H1 (cell line): ENCODE results near the gene HOTAIR. TPM values are rescaled to one million over a fixed set of nuclear protein-coding genes. Genes with fewer than 3 reads are reported as not detected.
A peak's percentile ranks its signal among the peaks of the same experiment; 100 is the strongest.

Experiments
- CHD1 ChIP-seq: IDR thresholded peaks from 2 replicates; pipeline ENCODE4 v1.6.1; 2012; ENCODE audit warnings: low read depth, low read length, improper control_type of control experiment
- CHD7 ChIP-seq: fragments of 300-600 bp; sonication (generic); IDR thresholded peaks from 2 replicates; pipeline ENCODE4 v1.7.1; 2012; ENCODE audit warnings: low read length, moderate library complexity, mild to moderate bottlenecking, inconsistent platforms; ENCODE audit not compliant: insufficient replicate concordance
- CTBP2 ChIP-seq: IDR thresholded peaks from 2 replicates; pipeline ENCODE4 v1.7.0; 2011; ENCODE audit warnings: borderline replicate concordance, mild to moderate bottlenecking, moderate library complexity, mixed read lengths, low read length; ENCODE audit not compliant: insufficient read depth, insufficient read length
- EGR1 ChIP-seq: IDR thresholded peaks from 2 replicates; pipeline ENCODE4 v1.6.1; 2011; ENCODE audit warnings: low read depth, low read length, borderline replicate concordance
- MAX ChIP-seq: IDR thresholded peaks from 2 replicates; pipeline ENCODE4 v1.6.1; 2012; ENCODE audit warnings: inconsistent platforms
- NANOG ChIP-seq: IDR thresholded peaks from 2 replicates; pipeline ENCODE4 v1.6.1; 2011; ENCODE audit warnings: low read length, low read depth, mild to moderate bottlenecking, inconsistent platforms; ENCODE audit not compliant: insufficient read depth, poor library complexity, severe bottlenecking
- SP1 ChIP-seq: IDR thresholded peaks from 2 replicates; pipeline ENCODE4 v1.6.1; 2011; ENCODE audit warnings: low read depth, low read length
- SUZ12 ChIP-seq: fragments of 200-600 bp; sonication (generic); IDR thresholded peaks from 2 replicates; pipeline ENCODE4 v1.6.1; 2012; ENCODE audit warnings: mild to moderate bottlenecking, inconsistent platforms, low read length, moderate library complexity, mixed read lengths
- TCF12 ChIP-seq: IDR thresholded peaks from 2 replicates; pipeline ENCODE4 v1.6.1; 2011; ENCODE audit warnings: low read depth, mild to moderate bottlenecking, low read length
- polyA plus RNA-seq, 7 experiments: library from polyadenylated mRNA; depleted of rRNA in 3 of 7; stranded (reverse) in 5 of 7; unstranded in 2 of 7; fragments of >200 nt in 5 of 7; fragments of 200-250 nt in 2 of 7; gene quantifications; 1 replicate in 5 of 7; 2 replicates in 1 of 7; 4 replicates in 1 of 7; pipeline versions ENCODE4 v1.2.1 to v1.2.3, GENCODE V29; 2011 to 2013; ENCODE audit warnings: missing spikeins in 2 of 7, mixed read lengths in 2 of 7
- total RNA-seq: library from RNA; stranded (reverse); fragmentation: NEBNext Ultra II Directional; extraction: Animal tissue kit (Norgen Biotek cat#: 25700); gene quantifications from 2 replicates; pipeline ENCODE4 v1.2.1, GENCODE V29; 2021

HOTAIR gene
- total and polyA plus RNA-seq, 2 of the 8 experiments (the other 6 are each of a cell fraction or from before 2014, with no cell fraction given): not detected

- TF ChIP-seq CHD7 (no peak), CHD1 (no peak), SP1 (peak; percentile 71), NANOG (no peak), TCF12 (0 out of 2 replicates have a peak, but pooled peaks have one; percentile 40), MAX (peak; percentile 9; the same call in 1 of the 2 replicates), EGR1 (0 out of 2 replicates have a peak, but pooled peaks have one; percentile 25), CTBP2 (peak; percentile 91), SUZ12 (peak; percentile 15; the same call in 1 of the 2 replicates)
- TF ChIP-seq, all 59 proteins: peak for 7
Measured at GRCh38 chr12:53975479-53976152, 862 bp upstream of the HOTAIR start (continued).
